T follicular helper cell (primary cell): Measurements from ENCODE around the gene BIRC3.

Experiments used
- DNase-seq: peaks from one replicate; pipeline ENCODE4 v3.0.0-alpha.2; 2020; ENCODE audit warnings: low read depth

BIRC3 gene

GRCh38 chr11:102375720-102376399, 58.6 kb downstream of the BIRC3 start:
- DNase-seq, result no peak

- no peak for DNase-seq
These were observed 60.6 kb downstream of the BIRC3 start for GRCh38 chr11:102377891-102378290.

GRCh38 chr11:102378818-102379217, 61.5 kb downstream of the BIRC3 start:
- no peak for DNase-seq

- no peak for DNase-seq
These were observed 65.1 kb downstream of the BIRC3 start for GRCh38 chr11:102382384-102382783.

- no peak for DNase-seq
These were observed 66.6 kb downstream of the BIRC3 start for GRCh38 chr11:102383839-102384238.

- DNase-seq, result no peak
These were observed 67.3 kb downstream of the BIRC3 start for GRCh38 chr11:102384419-102385079.

GRCh38 chr11:102385085-102386007, 68.1 kb downstream of the BIRC3 start:
- no peak for DNase-seq

- no peak for DNase-seq
These were observed 69.0 kb downstream of the BIRC3 start for GRCh38 chr11:102386136-102386734.

- no peak for DNase-seq
These were observed 69.9 kb downstream of the BIRC3 start for GRCh38 chr11:102387043-102387781.
